Activated CD4-positive, alpha-beta T cell treated with anti-CD3 and anti-CD28 coated beads for 1 hour (primary cell): ENCODE results near the gene TMEM121.
"Not testable (repeated sequence)": the region's sequence is repeated elsewhere in the genome, so short reads cannot be mapped to it uniquely, and the experiment has no call there.

Source experiments
- DNase-seq: peaks from one replicate; pipeline ENCODE4 v3.0.0-alpha.2; 2020

TMEM121 gene

DNA sequence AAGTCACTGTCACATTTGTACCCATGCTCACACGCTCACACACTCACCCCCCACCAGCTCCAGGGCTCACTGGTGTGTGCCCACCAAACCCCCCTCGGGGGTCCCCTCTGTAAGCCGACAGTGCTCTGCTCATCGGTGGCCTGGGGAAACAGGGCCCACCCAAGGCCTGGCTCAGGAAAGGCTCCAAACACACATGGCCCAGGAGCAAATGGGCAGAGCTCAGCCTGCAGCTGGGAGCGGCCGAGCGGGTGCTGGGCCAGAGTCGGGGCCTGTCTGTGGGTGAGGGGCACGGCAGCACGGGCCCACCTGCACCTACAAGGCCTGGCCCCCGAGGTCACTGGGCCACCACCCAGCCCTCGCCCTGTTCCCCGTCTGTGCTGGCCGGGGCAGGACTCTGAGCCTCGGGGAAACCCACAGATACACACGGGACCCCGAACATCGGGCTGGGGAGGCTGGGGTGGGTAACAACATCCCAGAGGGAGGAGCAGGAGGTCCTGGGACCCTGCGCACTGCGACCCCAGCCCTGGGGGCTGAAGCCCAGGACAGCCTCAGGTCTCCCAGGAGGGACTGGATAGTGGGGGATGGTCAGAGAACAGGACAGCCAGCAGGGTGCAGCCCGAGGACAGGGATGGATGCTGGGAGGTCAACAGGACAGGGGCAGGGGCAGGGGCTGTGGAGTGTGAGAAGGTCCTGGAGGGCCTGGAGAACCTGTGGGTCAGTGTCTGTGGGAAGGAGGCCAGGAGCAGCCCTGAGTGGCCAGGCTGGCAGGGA, 45.0 kb downstream of the TMEM121 start:
- not testable (repeated sequence) for DNase-seq

DNA sequence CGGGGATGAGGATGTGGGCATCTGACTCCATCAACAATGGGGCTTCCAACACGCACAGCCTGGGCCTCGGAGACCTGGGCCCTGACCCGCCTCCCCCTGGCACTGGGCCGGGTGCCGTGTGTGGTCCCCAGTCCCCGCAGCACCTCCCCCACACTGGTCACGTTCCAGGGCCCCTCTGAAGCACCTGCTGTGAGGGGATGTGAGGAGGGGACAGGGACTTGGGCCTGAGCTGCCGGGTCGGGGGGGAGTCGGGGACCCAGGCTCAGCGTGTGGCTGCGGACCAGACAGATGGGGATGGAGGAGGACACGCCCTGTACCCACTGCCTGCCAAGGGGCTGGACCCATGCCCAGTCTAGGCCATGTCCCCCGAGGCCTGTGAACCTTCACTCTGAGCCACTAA, 45.7 kb downstream of the TMEM121 start:
- DNase-seq: not testable (repeated sequence)

DNA sequence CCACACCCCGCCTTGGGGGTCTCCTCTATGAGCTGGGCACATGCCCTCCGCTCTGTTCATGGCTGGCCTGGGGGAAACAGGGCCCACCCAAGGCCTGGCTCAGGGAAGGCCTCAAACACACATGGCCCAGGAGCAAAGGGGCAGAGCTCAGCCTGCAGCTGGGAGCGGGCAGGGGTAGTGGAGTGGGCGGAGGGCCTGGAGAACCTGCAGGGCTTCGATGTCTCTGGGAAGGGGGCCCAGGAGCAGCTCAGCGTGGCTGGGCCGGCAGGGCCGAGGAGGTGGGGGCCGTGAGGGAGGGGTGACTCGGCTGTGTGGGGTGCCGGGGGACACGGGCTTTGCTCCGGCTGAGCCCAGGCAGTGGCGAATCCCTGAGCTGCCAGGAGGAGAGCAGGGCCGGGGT, 47.5 kb downstream of the TMEM121 start:
- not testable (repeated sequence) for DNase-seq

DNA sequence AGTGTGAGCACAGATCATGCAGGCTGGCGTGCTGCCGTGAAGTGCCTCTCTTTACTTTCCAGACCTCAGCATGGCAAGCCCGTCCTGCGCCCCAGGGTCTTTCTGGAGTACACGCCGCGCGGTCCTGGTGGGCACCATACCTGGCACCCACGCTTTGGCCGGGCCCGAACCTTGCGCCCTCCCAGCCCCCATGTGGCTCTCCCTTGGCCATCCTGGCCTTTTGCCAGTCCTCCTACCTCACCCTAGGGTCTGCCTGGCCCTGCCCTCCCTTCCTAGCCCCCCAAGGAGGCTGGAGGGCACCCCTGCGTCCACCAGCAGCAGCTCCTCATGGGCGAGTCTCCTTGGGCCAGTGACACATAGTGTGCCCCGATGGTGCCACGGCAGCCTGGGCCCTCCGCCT, 48.0 kb downstream of the TMEM121 start:
- not testable (repeated sequence) for DNase-seq

DNA sequence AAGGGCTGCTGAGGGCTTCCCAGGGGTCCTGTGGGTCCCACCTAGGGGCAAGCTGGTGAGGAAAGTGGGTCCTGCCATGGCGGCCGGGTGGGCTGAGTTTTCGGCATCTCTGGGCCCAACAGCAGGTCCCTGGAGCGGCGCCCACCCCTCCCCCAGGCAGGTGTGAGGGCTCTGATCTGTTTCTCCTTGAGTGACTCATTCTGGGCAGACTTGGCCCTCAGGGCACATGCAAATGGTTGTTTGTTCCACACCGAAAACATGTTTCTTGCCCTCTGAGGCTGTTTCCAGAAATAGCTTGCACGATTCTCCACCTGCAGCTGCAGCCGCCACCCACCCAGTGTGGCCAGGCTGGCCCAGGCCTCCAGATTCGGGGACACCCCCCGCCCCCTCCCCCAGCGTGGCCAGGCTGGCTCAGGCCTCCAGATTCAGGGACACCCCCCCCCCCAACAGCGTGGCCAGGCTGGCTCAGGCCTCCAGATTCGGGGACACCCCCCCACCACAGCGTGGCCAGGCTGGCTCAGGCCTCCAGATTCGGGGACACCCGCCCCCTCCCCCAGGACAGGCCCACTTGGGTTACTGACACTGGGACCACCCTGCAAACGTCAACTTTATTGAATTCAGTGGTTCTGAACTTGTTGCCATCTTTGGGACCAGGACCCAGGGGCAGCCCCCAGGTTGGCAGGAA, 48.8 kb downstream of the TMEM121 start:
- not testable (repeated sequence) for DNase-seq

DNA sequence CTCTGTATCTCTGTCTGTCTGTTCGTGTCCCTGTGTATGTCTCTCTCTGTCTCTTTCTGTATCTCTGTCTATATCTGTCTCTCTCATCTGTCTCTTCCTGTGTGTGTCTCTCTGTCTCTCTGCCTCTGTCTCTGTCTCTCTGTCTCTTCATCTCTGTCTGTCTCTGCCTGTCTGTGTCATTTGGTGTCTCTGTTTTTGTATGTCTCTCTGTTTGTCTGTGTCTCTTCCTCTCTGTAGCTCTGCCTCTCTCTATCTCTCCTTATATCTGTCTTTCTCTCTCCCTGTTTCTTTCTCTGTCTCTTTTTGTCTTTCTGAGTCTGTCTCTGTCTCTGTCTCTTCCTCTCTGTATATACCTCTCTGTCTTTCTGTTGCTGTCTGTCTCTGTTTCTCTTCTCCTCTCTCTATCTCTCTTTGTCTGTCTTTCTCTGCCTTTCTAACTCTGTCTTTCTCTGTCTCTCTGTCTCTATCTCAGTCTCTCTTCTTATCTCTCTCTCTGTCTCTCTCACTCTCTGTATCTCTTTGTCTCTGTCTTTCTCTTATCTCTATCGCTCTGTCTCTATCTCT, 50.2 kb downstream of the TMEM121 start:
- DNase-seq: no peak

DNA sequence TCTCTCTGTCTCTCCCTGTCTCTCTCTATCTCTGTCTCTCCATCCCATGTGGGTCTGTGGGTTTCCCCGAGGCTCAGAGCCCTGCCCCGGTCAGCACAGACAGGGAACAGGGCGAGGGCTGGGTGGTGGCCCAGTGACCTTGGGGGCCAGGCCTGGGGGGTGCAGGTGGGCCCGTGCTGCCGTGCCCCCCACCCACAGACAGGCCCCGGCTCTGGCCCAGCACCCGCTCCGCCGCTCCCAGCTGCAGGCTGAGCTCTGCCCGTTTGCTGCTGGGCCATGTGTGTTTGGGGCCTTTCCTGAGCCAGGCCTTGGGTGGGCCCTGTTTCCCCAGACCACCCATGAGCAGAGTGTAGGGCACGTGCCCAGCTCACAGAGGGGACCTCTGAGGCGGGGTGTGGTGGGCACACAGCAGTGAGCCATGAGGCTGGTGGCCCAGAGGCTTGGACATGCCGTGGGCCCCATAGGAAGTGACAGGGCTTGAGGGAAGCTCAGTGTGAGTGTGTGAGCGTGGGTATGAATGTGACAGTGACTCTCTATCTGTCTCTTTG, 51.0 kb downstream of the TMEM121 start:
- no peak for DNase-seq

DNA sequence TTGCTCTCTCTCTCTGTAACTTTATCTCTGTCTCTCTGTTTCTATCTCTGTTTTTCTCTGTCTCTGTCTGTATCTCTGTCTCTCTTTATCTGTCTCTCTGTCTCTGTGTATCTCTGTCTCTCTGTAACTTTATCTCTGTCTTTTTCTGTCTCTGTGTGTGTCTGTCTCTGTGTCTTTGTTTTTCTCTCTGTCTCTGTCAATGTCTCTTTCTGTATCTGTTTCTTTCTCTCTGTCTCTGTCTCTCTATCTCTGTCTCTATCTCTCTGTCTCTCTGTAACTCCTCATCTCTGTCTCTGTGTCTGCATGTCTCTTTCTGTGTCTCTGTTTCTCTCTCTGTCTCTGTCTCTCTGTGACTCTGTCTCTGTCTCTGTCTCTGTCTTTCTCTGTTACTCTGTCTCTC, 51.7 kb downstream of the TMEM121 start:
- DNase-seq: no peak

DNA sequence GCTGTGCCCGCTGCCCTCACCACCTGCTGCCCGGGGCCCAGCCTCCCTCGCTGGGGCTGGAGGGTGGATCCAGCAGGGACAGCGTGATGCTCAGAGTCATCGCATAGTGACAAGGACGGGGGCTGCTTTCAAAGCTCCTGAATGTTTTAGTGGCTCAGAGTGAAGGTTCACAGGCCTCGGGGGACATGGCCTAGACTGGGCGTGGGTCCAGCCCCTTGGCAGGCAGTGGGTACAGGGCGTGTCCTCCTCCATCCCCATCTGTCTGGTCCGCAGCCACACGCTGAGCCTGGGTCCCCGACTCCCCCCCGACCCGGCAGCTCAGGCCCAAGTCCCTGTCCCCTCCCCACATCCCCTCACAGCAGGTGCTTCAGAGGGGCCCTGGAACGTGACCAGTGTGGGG, 52.8 kb downstream of the TMEM121 start:
- not testable (repeated sequence) for DNase-seq
